Ovary (tissue), 9 donors: ENCODE results near the gene PSMD13. TPM values are rescaled to one million over a fixed set of nuclear protein-coding genes. Genes with fewer than 3 reads are reported as not detected.

Experiments used
- DNase-seq, 5 donors: peaks; one replicate each; pipeline ENCODE4 v3.0.0-alpha.2; 2019 to 2020
- H3K27ac ChIP-seq, 2 donors: fragments of 200-600 bp; one replicate each; pipeline versions ENCODE4 v1.5.1 to v1.8.0; 2019 to 2022
- H3K27me3 ChIP-seq: fragments of 200-600 bp; one replicate; pipeline ENCODE4 v1.8.0; 2022
- H3K36me3 ChIP-seq: fragments of 200-600 bp; sonication (generic); one replicate; pipeline ENCODE4 v1.5.1; 2019
- H3K4me1 ChIP-seq: one replicate; pipeline ENCODE4 v1.8.1; 2013; ENCODE audit warnings: mild to moderate bottlenecking, moderate library complexity; ENCODE audit not compliant: insufficient read depth
- H3K4me3 ChIP-seq: fragments of 200-600 bp; sonication (generic); one replicate; pipeline ENCODE4 v1.5.1; 2017
- H3K9me3 ChIP-seq, 2 donors: fragments of 200-600 bp in 1 of 2; sonication (generic) in 1 of 2; one replicate each; pipeline versions ENCODE4 v1.5.1 to v1.8.1; 2013 to 2019; ENCODE audit warnings: mild to moderate bottlenecking in 1 of 2, moderate library complexity in 1 of 2
- EP300 ChIP-seq: sonication (generic); formaldehyde crosslinking; IDR thresholded peaks from one replicate; pipeline ENCODE4 v1.6.1; 2017; ENCODE audit warnings: antibody characterized with exemption
- POLR2A ChIP-seq: fragments of 450-650 bp; IDR thresholded peaks from one replicate; pipeline ENCODE4 v1.6.1; 2017; ENCODE audit warnings: antibody characterized with exemption, mild to moderate bottlenecking, moderate library complexity
- WGBS, 3 donors: extraction: QIAGEN DNeasy Blood & Tissue Kit in 1 of 3; methylation state at CpG; one replicate each; pipeline versions ENCODE4 v1.1.5 to v1.1.7; 2013 to 2017; 5-methylcytosine and 5-hydroxymethylcytosine counted together
- intact Hi-C, 4 donors: fragments of 100-400 bp; cut with DNase I; formaldehyde crosslinking; loops; one replicate each; pipeline versions ENCODE4 v1.11.0 to v1.15.1; 2022 to 2023
- polyA plus RNA-seq, 2 donors: library from polyadenylated mRNA; stranded (reverse); fragments of 200-250 nt in 1 of 2; fragments of 350-450 nt in 1 of 2; fragmentation: Illumina TruSeq in 1 of 2; extraction: RNeasy Lipid Tissue Mini Kit (QIAGEN cat#74804) in 1 of 2; gene quantifications; one replicate each; pipeline ENCODE4 v1.2.3, GENCODE V29; 2013 to 2014
- total RNA-seq, 7 donors: library from RNA; depleted of rRNA in 2 of 7; stranded (reverse); fragments of >200 nt in 2 of 7; fragmentation: NEBNext Ultra II Directional in 3 of 7; extraction: Animal tissue kit (Norgen Biotek cat#: 25700) in 3 of 7; gene quantifications; one replicate each; pipeline versions ENCODE4 v1.1.0 to v1.2.4, GENCODE V29; 2016 to 2023
- TF ChIP-seq, protein P1 (sequence below), 3 donors: fragments of 450-650 bp in 2 of 3; fragments of 200-600 bp in 1 of 3; IDR thresholded peaks; one replicate each; pipeline versions ENCODE4 v1.5.1 to v1.8.0; 2016 to 2022; ENCODE audit warnings: antibody characterized with exemption in 3 of 3, mild to moderate bottlenecking in 1 of 3
- donor health status: DM: no; HTN: no; CAD: no; lungs with moderate emphysema.
- donor health status: DM: no; HTN: no; CAD: no.
- donor health status: Bipolar disorder and iron deficiency.
- donor health status: DM: yes; HTN: yes; CAD: no.
- donor health status: DM: no; HTN: no; CAD: no.
- donor health status: DM: yes; HTN: yes; CAD: no.

The PSMD13 gene
- total and polyA plus RNA-seq, 9 donors: 66.2 to 88.9 (median 75.8) TPM

GRCh38 chr11:288478-289397 lies 52.0 kb downstream of the PSMD13 start, which contains the start of gene PGGHG:
Gene PGGHG (plus strand): TSS chr11:289126. CDS start chr11:289817, 691 bp downstream.
- no peaks in the 10 kb centered on the region for H3K9me3 ChIP-seq
- WGBS, 3 donors: 1 to 2% (median 2%) methylated on average over 53 to 112 of the region's 112 CpGs
- no peaks in the 10 kb centered on the region for H3K27me3 ChIP-seq
- no peaks in the 10 kb centered on the region for H3K4me1 ChIP-seq
- intact Hi-C loops: no loop called here
- DNase-seq: peak; percentile 44 to 65 (median 55)
- H3K4me3 ChIP-seq: peak within 1 kb of the TSS; percentile 43
- H3K36me3 ChIP-seq: no peaks in the 10 kb centered on the region
- TF ChIP-seq, protein P1, sequence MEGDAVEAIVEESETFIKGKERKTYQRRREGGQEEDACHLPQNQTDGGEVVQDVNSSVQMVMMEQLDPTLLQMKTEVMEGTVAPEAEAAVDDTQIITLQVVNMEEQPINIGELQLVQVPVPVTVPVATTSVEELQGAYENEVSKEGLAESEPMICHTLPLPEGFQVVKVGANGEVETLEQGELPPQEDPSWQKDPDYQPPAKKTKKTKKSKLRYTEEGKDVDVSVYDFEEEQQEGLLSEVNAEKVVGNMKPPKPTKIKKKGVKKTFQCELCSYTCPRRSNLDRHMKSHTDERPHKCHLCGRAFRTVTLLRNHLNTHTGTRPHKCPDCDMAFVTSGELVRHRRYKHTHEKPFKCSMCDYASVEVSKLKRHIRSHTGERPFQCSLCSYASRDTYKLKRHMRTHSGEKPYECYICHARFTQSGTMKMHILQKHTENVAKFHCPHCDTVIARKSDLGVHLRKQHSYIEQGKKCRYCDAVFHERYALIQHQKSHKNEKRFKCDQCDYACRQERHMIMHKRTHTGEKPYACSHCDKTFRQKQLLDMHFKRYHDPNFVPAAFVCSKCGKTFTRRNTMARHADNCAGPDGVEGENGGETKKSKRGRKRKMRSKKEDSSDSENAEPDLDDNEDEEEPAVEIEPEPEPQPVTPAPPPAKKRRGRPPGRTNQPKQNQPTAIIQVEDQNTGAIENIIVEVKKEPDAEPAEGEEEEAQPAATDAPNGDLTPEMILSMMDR (IDR thresholded peaks at IDR 0.05): no peak
- TF ChIP-seq EP300 (no peak), POLR2A (no peak)
- no peak within 1 kb of the TSS for H3K27ac ChIP-seq

DNA sequence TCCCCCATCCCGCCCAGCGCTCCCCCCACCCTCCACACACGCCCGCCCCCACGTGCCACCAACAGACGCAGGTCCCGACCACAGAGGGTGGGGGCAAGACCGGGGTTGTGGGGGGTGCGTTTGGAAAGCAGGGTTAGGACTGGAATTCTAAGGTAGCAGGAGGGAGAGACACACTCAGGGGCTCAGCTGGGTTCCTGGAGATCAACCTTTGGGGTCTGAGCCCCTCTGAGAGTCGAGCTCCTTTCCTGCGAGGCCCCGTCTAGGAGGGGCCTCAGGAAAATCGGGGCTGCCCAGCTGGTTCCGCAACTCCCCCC lies 52.6 kb downstream of the PSMD13 start:
- Histone ChIP-seq H3K27me3 (no peaks in the 10 kb centered on the region), H3K9me3 (no peaks in the 10 kb centered on the region), H3K36me3 (no peaks in the 10 kb centered on the region), H3K4me3 (peak overlapping the region; percentile 43), H3K4me1 (no peaks in the 10 kb centered on the region), H3K27ac (no peak overlapping the region)
- no peak for TF ChIP-seq POLR2A
- no peak for TF ChIP-seq EP300
- TF ChIP-seq, protein P1 (IDR thresholded peaks at IDR 0.05): no peak
- 15 to 44% (median 21%) methylated on average over 7 to 14 of the region's 14 CpGs for WGBS, 3 donors
- DNase-seq: peak in 4 of 5 donors; percentile 21 to 43 (median 23)
- intact Hi-C loops: no loop called here

- H3K4me3 ChIP-seq: peak overlapping the region; percentile 43
- DNase-seq: peak in 4 of 5 donors; percentile 27 to 44 (median 32)
- intact Hi-C loops: loop anchor here in 2 of 4 donors (5.0 kb wide), 2 partner anchors 77 to 87 kb away; partner anchors contain the start of gene B4GALNT4 (in 1 of the 2)
- H3K36me3 ChIP-seq: no peaks in the 10 kb centered on the region
- no peaks in the 10 kb centered on the region for H3K4me1 ChIP-seq
- 89 to 93% (median 90%) methylated on average over 48 of the region's 48 CpGs for WGBS, 3 donors
- TF ChIP-seq, protein P1 (IDR thresholded peaks at IDR 0.05): no peak
- TF ChIP-seq POLR2A (no peak), EP300 (no peak)
- H3K9me3 ChIP-seq: no peaks in the 10 kb centered on the region
- no peak overlapping the region for H3K27ac ChIP-seq
- H3K27me3 ChIP-seq: no peaks in the 10 kb centered on the region
Observed at GRCh38 chr11:289712-290620, 53.2 kb downstream of the PSMD13 start.

DNA sequence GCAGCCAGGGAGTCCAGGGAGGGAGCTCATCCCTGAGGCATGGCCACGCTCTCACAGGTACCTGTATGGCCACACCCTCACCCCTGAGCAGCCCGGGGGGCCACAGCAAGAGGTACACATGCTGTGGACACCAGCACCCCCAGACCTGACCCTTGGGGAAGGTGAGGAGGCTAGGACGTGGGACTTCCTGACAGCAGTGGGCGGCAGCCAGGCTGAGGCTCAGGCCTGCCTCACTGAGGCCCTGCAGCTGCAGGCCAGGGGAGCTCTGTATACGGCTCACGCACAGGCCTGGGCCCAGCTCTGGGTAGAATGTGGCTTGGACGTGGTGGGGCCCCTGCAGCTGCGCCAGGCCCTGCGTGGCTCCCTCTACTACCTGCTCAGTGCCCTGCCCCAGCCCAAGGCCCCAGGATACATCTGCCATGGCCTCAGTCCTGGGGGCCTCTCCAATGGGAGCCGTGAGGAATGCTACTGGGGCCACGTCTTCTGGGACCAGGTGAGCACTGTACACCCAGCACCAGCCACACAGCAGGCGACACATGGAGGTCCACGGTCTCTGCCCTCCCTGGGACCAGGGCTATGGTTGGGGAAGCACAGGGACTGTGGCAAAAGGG lies 54.0 kb downstream of the PSMD13 start:
- no peak overlapping the region for H3K4me3 ChIP-seq
- peak in 3 of 5 donors; percentile 13 to 38 (median 18) for DNase-seq
- no peaks in the 10 kb centered on the region for H3K4me1 ChIP-seq
- WGBS, 3 donors: 92 to 95% (median 93%) methylated on average over 11 to 13 of the region's 13 CpGs
- intact Hi-C loops: loop anchor here in 2 of 4 donors (5.0 kb wide), 2 partner anchors 77 to 87 kb away; partner anchors contain the start of gene B4GALNT4 (in 1 of the 2)
- no peak overlapping the region for H3K27ac ChIP-seq
- H3K27me3 ChIP-seq: no peaks in the 10 kb centered on the region
- H3K36me3 ChIP-seq: no peaks in the 10 kb centered on the region
- no peaks in the 10 kb centered on the region for H3K9me3 ChIP-seq
- TF ChIP-seq, protein P1 (IDR thresholded peaks at IDR 0.05): no peak
- TF ChIP-seq EP300: no peak
